Brain microvascular endothelial cell (primary cell): Measurements from ENCODE around the gene PLA2G6.

Experiments used
- DNase-seq: peaks from one replicate; pipeline ENCODE4 v3.0.0-alpha.2; 2020
- H3K27ac ChIP-seq: fragments of 250-450 bp; sonication (Bioruptor Pico); 2 replicates; pipeline ENCODE4 v1.5.1; 2020; ENCODE audit warnings: mild to moderate bottlenecking, moderate library complexity
- H3K27me3 ChIP-seq: fragments of 250-450 bp; sonication (Bioruptor Pico); replicated peaks from 2 replicates; pipeline ENCODE4 v1.5.1; 2020; ENCODE audit warnings: mild to moderate bottlenecking
- H3K36me3 ChIP-seq: fragments of 250-450 bp; sonication (Bioruptor Pico); replicated peaks from 2 replicates; pipeline ENCODE4 v1.5.1; 2020; ENCODE audit warnings: mild to moderate bottlenecking
- H3K4me3 ChIP-seq: 2 replicates; pipeline ENCODE4 v1.5.1; 2011; ENCODE audit warnings: low read depth, mild to moderate bottlenecking, control low read depth, low read length, moderate library complexity
- in situ Hi-C: cut with HindIII; loops from 2 replicates; pipeline ENCODE4 v1.10.0; 2017; ENCODE audit warnings: low sequenced_read_pairs, low pct_ligation_motif_present
- TF ChIP-seq, protein P1 (sequence below): IDR thresholded peaks from 2 replicates; pipeline ENCODE4 v1.5.1; 2011; ENCODE audit warnings: low read depth, mild to moderate bottlenecking, moderate library complexity, low read length, control low read depth, inconsistent platforms; ENCODE audit errors: missing control alignments

The PLA2G6 gene

DNA sequence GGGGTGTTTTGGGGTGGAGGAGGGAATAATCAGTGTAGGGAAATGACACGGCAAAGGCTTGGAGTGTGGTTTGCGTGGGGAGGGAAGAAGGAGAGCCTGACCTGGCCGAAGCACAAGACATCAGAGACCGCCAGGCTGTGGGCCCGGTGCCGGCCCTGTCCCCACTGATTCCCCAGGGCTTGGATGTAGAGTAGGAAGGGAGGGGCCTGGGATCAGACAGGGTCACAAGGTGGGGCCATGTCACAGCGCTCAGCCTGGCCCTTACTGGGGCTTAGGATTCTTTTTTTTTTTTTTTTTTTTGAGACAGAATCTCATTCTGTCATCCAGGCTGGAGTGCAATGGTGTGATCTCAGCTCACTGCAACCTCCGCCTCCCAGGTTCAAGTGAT, 114.6 kb downstream of the PLA2G6 start:
- in situ Hi-C loops = no loop called here
- TF ChIP-seq, protein P1, sequence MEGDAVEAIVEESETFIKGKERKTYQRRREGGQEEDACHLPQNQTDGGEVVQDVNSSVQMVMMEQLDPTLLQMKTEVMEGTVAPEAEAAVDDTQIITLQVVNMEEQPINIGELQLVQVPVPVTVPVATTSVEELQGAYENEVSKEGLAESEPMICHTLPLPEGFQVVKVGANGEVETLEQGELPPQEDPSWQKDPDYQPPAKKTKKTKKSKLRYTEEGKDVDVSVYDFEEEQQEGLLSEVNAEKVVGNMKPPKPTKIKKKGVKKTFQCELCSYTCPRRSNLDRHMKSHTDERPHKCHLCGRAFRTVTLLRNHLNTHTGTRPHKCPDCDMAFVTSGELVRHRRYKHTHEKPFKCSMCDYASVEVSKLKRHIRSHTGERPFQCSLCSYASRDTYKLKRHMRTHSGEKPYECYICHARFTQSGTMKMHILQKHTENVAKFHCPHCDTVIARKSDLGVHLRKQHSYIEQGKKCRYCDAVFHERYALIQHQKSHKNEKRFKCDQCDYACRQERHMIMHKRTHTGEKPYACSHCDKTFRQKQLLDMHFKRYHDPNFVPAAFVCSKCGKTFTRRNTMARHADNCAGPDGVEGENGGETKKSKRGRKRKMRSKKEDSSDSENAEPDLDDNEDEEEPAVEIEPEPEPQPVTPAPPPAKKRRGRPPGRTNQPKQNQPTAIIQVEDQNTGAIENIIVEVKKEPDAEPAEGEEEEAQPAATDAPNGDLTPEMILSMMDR = no peak
- no peak for DNase-seq
- Histone ChIP-seq H3K27ac (no peak overlapping the region), H3K27me3 (no peaks in the 10 kb centered on the region), H3K4me3 (no peak overlapping the region), H3K36me3 (no peaks in the 10 kb centered on the region)

GRCh38 chr22:38066381-38067027, 115.1 kb downstream of the PLA2G6 start:
- TF ChIP-seq, protein P1 = peak; percentile 22
- Histone ChIP-seq H3K27me3 (no peaks in the 10 kb centered on the region), H3K4me3 (no peak overlapping the region), H3K27ac (no peak overlapping the region), H3K36me3 (no peaks in the 10 kb centered on the region)
- DNase-seq = no peak
- in situ Hi-C loops = no loop called here

DNA sequence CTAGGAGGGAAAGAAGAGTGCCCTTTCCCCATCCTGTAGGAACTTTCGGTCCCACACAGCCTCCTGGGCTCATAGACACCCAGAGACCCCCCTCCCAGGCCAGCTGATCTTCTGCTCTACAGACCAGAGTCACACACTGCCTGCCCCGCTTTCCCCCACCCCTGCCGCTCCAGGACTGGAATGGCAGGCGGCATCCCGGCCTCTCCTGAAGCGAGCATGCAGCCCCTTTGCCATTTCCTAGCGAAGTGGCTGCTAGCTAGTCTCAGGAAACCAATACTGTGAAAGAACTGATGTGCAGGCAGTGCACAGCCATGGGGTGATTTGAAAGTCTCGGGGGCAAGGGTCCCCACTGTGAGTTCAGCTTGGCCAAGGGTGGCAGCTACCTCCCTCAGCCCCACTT, 116.1 kb downstream of the PLA2G6 start:
- no peak overlapping the region for H3K27ac ChIP-seq
- no peaks in the 10 kb centered on the region for H3K27me3 ChIP-seq
- H3K4me3 ChIP-seq = no peak overlapping the region
- in situ Hi-C loops = no loop called here
- TF ChIP-seq, protein P1 = no peak
- no peaks in the 10 kb centered on the region for H3K36me3 ChIP-seq
- DNase-seq = no peak

GRCh38 chr22:38062791-38063190, 118.8 kb downstream of the PLA2G6 start:
- Histone ChIP-seq H3K4me3 (no peak overlapping the region), H3K27me3 (no peaks in the 10 kb centered on the region), H3K36me3 (no peaks in the 10 kb centered on the region), H3K27ac (no peak overlapping the region)
- in situ Hi-C loops = no loop called here
- DNase-seq = no peak
- TF ChIP-seq, protein P1 = no peak
